ENCODE measurements around the gene DSCAML1. TPM values are rescaled to one million over a fixed set of nuclear protein-coding genes. Genes with fewer than 3 reads are reported as not detected.

DSCAML1 gene
- total RNA-seq, 2 donors from 2014 or later, result 0.33 to 1.6 TPM

GRCh38 chr11:117834838-117835443 is 37.9 kb upstream of the DSCAML1 start:
- no peak overlapping the region for H3K4me3 ChIP-seq
- no peak for TF ChIP-seq POLR2A (IDR thresholded peaks at IDR 0.05)
- TF ChIP-seq CTCF (IDR thresholded peaks at IDR 0.05), result no peak
- intact Hi-C loops (cut with DNase I), result no loop called here
- H3K27ac ChIP-seq, result peak overlapping the region; percentile 32 to 90 (median 84)
- no peaks in the 10 kb centered on the region for H3K9me3 ChIP-seq
- H3K27me3 ChIP-seq, result no peaks in the 10 kb centered on the region
- 78 to 82% methylated on average over 17 of the region's 17 CpGs for WGBS, 2 donors
- DNase-seq (peak in 1 of 4 donors; percentile 9), ATAC-seq (no peak)
- no peaks in the 10 kb centered on the region for H3K36me3 ChIP-seq (replicated peaks in 1 of 2; ENCODE audit: insufficient read depth in 1 of 2, low read depth in 2 of 2)
- H3K4me1 ChIP-seq, result peaks cover 71% of the 10 kb centered on the region

- Histone ChIP-seq H3K27ac (peak overlapping the region; percentile 81 to 90 (median 88)), H3K4me1 (peaks cover 76% of the 10 kb centered on the region), H3K27me3 (no peaks in the 10 kb centered on the region), H3K9me3 (no peaks in the 10 kb centered on the region), H3K4me3 (no peak overlapping the region), H3K36me3 (replicated peaks in 1 of 2; ENCODE audit: insufficient read depth in 1 of 2, low read depth in 2 of 2) (no peaks in the 10 kb centered on the region)
- DNase-seq (peak in 1 of 4 donors; percentile 10), ATAC-seq (no peak)
- intact Hi-C loops (cut with DNase I), result no loop called here
- WGBS, 2 donors, result 71% methylated on average over 6 of the region's 6 CpGs
- TF ChIP-seq CTCF (IDR thresholded peaks at IDR 0.05) (no peak), POLR2A (IDR thresholded peaks at IDR 0.05) (no peak)
Observed at GRCh38 chr11:117834068-117834810, 37.2 kb upstream of the DSCAML1 start.

- Histone ChIP-seq H3K27me3 (no peaks in the 10 kb centered on the region), H3K9me3 (no peaks in the 10 kb centered on the region), H3K4me3 (no peak overlapping the region), H3K27ac (peak overlapping the region; percentile 81 to 90 (median 88)), H3K36me3 (replicated peaks in 1 of 2; ENCODE audit: insufficient read depth in 1 of 2, low read depth in 2 of 2) (no peaks in the 10 kb centered on the region), H3K4me1 (peaks cover 84% of the 10 kb centered on the region)
- 11 to 16% methylated on average over 4 to 7 of the region's 7 CpGs for WGBS, 2 donors
- ATAC-seq, result peak; percentile 91
- intact Hi-C loops (cut with DNase I), result no loop called here
- peak; percentile 91 to 98 (median 96) for DNase-seq
- no peak for TF ChIP-seq CTCF (IDR thresholded peaks at IDR 0.05)
- TF ChIP-seq POLR2A (IDR thresholded peaks at IDR 0.05), result peak in 2 of 3 donors; percentile 56 to 61
Observed at GRCh38 chr11:117833401-117833891, 36.4 kb upstream of the DSCAML1 start.

GRCh38 chr11:117832511-117832910 is 35.5 kb upstream of the DSCAML1 start:
- intact Hi-C loops (cut with DNase I), result no loop called here
- no peaks in the 10 kb centered on the region for H3K27me3 ChIP-seq
- 87 to 94% methylated on average over 8 of the region's 8 CpGs for WGBS, 2 donors
- peaks cover 88% of the 10 kb centered on the region for H3K4me1 ChIP-seq
- ATAC-seq, result no peak
- no peaks in the 10 kb centered on the region for H3K9me3 ChIP-seq
- DNase-seq, result peak in 1 of 4 donors; percentile 10
- H3K36me3 ChIP-seq (replicated peaks in 1 of 2; ENCODE audit: insufficient read depth in 1 of 2, low read depth in 2 of 2), result no peaks in the 10 kb centered on the region
- peak overlapping the region; percentile 81 to 90 (median 88) for H3K27ac ChIP-seq
- H3K4me3 ChIP-seq, result no peak overlapping the region
- TF ChIP-seq POLR2A (IDR thresholded peaks at IDR 0.05), result no peak
- TF ChIP-seq CTCF (IDR thresholded peaks at IDR 0.05), result no peak
